Left ventricle myocardium superior (tissue), 1 donor: ENCODE measurements around the gene ITGA8. TPM values are rescaled to one million over a fixed set of nuclear protein-coding genes. Genes with fewer than 3 reads are reported as not detected.
A peak's percentile ranks its signal among the peaks of the same experiment; 100 is the strongest.
"Not testable (repeated sequence)": the region's sequence is repeated elsewhere in the genome, so short reads cannot be mapped to it uniquely, and the experiment has no call there.

Experiments
- ATAC-seq: fragments of 200-7000 bp; cut with Tn5 transposase; one replicate; pipeline ENCODE4 v1.9.1; 2020; ENCODE audit warnings: mild to moderate bottlenecking, moderate library complexity
- DNase-seq: peaks from one replicate; pipeline ENCODE4 v3.0.0-alpha.2; 2020
- intact Hi-C: fragments of 100-400 bp; cut with micrococcal nuclease; formaldehyde crosslinking; loops from one replicate; pipeline ENCODE4 v1.11.0; 2022
- total RNA-seq: library from RNA; stranded (reverse); fragmentation: NEBNext Ultra II Directional; extraction: Animal tissue kit (Norgen Biotek cat#: 25700); gene quantifications from one replicate; pipeline ENCODE4 v1.2.1, GENCODE V29; 2021
- donor health status: DM: no; HTN: yes; CAD: no; lungs with severe emphysema.

The ITGA8 gene
- total RNA-seq, 1 donor from 2014 or later = 0.82 TPM

DNA sequence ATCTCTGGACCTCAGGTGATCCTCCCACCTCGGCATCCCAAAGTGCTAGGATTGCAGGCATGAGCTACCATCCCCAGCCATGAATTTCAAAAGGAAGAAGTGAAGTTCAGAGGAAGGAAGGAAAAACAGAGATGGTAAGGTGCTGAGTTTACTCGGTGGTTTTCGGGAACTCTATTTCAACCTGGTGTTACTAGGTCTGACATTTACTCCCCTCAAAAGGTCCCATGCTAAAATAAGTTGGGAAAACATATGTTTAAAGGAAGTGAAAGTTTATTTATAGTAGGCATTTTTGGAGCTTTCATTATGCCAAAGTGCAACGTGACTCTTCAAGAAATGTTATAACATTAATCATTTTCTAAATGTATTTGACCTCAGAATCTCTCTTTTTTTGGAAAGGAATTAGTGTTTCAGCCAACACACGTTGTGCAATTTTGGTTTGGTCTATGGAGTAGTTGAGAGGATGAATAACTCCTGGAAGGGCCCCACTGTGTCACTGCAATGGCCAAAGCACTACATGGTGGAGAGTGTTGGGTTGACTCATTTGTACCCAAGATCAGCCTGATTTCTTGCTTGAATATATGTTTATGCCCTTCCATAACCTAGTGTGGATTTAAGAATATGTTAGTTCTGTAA is 233.9 kb downstream of the ITGA8 start:
- no peak for DNase-seq
- ATAC-seq = peak; percentile 74
- intact Hi-C loops = no loop called here

DNA sequence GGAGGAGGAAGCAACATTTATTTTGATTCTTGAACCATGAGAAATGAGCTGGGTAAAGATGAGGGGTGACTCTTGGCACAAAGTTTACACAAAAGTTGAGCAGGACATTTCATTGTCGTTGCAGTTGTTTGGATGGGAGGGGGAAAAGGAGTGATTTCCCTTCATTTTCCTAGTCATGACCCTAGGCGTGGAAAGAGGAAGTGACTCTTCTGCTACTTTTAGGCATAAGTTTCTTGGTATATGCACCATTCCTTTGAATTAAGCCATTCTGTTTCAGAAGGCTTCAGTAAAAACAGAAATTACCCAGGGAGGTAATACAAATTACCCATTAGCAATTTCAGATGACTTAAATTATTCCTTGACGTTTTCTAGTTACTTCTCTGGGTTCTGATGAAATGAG is 234.7 kb downstream of the ITGA8 start:
- DNase-seq (no peak), ATAC-seq (no peak)
- intact Hi-C loops = no loop called here

DNA sequence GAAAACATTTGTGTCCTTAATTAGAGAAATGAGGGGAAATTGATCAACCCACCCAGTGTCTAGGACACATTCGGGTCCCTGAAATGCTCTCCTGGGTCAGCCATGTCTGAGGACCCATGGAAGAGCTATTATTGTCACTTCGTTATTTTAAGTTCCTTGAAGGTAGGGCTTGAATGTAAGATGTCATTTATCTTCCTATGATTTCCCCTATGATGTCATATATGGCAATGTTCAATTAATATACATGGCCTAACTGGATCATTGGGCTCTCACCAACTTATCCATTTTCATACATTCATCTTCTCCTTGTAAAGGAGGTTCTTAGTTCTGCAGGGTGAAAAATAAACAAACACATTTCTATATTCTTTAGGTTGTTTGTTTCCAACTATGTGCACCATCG is 235.6 kb downstream of the ITGA8 start:
- ATAC-seq (no peak), DNase-seq (no peak)
- intact Hi-C loops = no loop called here

DNA sequence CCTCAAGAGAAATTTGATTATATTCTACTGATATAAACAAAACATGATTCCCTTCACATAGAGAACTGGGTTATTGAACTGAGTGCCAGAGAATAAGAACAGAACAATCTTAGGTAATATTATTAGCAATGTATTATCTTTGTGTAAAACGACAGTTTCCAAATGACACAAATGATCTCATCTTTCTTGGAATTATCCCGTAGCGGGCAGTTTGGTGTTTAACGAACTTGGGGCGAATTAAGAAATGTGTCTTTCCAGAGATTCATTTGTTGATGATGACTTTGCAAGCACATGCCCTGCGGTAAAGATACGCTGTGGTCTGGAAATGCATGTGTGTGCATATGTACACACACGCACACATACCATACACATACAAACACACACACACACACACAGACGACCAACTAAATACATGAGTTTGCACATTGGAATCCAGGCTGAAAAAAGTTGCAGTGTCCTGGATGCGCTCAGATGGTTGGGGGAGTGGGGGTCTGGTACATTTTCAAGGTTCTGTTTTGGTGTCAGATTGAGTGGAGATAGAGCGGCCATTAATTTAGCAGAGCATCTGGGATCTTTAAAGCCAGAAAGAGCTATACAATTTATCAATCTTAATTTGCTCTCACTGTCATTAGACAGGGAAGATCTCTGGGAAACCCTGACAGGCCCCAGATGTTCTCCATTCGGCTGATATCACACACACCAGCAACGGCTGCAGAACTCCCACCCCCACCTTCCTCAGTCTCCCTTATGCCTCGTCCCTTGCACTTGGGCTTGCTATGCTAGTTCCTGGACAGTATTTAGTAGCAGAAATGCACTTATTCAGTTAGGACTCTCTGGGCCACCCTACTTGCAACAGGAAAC is 236.3 kb downstream of the ITGA8 start:
- no peak for DNase-seq
- intact Hi-C loops = no loop called here

DNA sequence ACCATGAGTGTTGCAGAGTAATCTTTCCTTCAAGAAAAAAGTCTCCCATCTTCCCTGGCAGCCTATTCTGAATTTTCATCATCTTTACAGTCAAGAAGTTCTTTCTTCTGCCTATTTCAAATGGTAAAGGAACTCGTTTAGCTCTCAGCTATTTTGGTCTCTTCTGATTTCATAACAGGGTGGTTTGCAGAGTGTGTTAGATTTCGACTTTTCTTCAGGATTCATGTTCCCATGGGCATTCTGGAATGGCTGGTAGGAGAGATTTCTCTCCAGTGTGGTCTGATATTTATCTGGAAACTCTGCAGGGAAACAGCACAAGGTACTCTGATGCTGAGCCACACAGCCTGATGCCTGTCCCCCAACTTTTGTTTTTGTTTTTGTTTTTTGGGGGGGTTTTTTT is 237.6 kb downstream of the ITGA8 start:
- ATAC-seq (no peak), DNase-seq (no peak)
- intact Hi-C loops = no loop called here

More for the DNA sequence above, 236.3 kb downstream of the ITGA8 start:
- ATAC-seq = no peak

DNA sequence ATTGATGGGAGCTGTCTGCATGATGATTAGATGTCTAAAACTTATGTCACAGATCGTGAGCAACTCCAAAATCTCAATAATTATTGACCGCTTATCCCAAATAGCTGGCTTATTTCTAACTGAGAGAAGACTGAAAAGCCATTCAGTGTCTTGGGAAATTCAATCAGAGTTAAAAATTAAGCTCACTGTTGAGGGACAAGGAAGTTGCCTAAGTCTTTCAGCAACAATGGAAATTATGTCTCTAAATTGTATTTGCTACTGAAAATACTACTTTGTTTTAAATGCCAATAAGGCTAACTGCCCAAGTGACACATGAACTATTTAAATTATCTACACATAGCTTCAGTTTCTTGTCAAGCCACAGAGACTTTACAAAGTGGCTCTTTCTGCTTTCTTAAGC is 240.8 kb downstream of the ITGA8 start:
- DNase-seq = no peak
- ATAC-seq = no peak
- intact Hi-C loops = no loop called here

DNA sequence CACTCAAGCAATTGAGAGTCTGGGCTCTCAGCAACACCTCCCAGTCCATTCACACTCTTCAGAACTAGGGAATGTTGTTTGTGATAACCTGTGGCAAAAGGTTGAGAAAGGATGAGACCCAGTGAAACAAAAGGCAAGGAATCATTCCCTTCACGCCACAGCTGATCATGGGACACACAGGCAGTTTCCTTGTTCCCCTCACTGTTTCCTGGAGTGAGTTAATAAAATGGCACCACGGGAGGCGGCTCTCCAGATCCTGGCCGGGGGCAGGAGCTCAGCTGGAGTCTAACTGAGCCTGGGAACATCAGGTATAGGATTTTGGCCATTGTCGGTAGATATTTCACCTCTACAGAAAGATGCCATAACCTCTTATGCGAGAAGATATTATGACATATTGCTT is 241.3 kb downstream of the ITGA8 start:
- DNase-seq (no peak), ATAC-seq (no peak)
- intact Hi-C loops = no loop called here

DNA sequence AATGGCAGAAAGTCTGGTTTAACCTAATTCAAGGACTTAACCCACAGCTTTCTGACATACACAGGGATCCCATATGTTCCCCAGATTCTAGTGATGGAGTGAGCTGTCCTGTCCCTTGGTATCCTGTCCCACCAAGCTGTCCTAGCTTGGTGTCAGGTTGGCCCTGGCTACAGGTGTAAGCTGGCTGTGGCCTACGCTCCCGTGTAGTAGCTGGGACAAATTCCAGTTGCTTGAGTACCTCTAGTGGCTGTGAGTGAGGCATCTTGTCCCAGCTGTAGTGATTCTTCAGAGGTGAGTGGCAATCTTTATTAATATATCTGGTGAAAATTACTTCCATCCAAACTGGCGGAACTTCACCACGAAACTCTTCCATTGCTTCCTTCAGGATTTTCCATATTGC is 243.4 kb downstream of the ITGA8 start:
- DNase-seq (no peak), ATAC-seq (no peak)
- intact Hi-C loops = no loop called here

DNA sequence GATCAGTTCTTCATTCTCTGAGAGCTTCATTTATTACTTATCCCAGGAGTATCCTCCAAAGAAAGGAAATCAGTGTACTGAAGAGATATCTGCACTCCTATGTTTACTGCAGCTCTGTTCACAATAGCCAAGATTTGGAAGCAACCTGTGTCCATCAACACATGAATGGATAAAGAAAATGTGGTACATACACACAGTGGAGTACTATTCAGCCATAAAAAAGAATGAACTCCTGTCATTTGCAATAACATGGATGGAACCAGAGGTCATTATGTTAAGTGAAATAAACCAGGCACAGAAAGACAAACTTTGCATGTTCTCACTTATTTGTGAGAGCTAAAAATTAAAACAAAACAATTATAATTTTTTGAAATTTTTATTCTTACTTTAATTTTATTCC is 244.3 kb downstream of the ITGA8 start:
- ATAC-seq, DNase-seq, intact Hi-C loops: not testable (repeated sequence)

DNA sequence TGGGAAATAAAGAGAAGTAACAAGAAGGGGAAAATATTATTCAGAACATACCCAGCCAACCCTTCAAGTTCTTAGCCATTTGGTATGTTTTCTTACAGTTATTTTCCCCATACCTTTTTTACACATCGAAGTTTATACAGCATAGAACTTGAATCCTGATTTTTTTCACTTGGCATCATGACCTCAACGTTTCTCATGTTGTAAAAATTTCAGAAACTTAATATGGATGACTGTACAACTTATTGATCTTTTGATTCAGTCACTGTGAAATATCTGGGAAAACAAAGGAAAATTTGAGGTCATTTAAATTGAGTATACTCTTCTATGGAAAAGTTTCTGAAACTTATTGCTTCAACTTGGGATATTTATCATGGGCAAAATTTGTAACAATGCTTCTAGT is 245.1 kb downstream of the ITGA8 start:
- intact Hi-C loops = no loop called here
- ATAC-seq = no peak

DNA sequence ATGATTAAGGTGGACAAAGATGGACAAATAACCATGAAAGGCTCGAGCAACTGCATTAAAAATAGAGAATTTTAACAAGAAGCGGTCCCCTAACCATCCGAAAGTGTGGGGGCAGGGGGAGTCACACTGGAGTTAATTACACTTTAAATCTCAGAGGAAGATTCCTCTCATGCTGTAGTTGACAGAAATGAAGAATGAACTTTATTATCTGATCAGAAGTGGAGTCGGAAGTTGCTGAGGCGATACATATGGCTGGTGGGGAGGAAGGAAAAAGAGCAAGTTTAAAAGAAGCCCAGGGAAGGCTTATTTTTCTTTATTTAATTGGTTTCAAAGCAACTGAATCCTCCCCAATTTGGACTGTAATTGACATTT is 246.3 kb downstream of the ITGA8 start:
- intact Hi-C loops = no loop called here
- no peak for ATAC-seq
- DNase-seq = no peak

More for the DNA sequence above, 245.1 kb downstream of the ITGA8 start:
- no peak for DNase-seq

DNA sequence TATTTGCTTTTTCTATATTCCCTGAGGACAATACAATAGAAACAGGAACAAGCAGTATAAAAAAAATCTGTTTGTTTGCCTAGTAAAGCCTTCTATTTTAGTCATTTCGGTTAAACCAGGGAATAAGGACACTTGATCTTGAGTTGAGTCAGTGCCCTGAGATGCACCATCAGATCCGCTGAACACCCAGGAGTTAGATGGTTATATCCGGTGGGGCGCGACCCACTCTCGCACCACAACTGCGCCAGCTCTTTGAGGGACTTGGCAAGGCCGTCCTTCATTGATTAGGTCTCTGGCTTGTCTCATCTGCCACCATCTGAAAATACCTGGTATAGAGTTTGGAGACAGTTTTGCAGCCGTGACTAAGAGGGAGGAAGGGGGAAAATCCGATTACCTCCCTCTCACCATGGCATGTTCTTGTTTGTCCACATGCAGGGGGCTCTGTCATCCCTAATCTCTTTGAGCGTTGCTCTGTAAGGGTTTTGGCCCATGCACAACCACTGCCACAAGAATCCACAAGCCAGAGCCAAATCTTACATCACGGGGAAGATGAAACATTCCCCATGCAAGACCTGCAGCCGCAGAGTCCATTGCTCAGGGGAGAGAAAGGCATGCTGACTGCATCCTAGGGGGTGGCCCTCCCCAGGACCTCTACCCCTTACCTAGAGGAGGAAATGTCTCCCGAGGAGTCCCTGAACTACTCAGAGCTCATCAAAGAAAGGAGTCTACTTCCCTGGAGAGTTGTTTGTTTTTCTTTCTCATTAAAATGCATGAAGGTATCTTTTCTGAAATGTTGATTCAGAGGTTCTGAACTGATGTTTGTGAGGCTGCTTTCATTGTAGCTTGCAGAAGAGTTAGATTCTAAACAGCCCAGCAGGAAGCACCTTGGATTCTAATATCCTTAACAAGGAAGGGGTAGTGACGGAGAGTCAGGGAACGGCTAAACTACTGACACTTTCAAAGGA is 247.0 kb downstream of the ITGA8 start:
- DNase-seq = no peak
- peak; percentile 52 for ATAC-seq
- intact Hi-C loops = no loop called here

DNA sequence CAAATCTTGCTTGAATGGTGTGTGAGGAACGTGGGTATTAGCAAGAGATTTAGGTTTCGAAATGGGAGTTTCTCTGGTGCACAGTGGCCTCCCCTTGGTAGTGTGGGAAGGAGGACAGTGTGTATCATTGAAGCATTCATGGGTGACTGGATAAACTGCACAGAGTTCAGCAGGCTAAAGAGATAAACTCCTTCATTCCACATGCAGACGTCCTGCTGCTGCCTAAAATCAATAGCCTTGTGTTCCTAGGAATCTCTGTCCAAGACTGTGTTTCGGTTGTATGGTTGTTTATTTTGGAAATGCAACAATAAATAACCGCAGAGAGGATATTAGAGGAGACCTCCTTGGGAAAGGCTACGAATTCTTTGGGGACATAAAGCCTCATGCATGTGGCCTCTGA is 247.7 kb downstream of the ITGA8 start:
- intact Hi-C loops = no loop called here
- peak; percentile 81 for ATAC-seq
- no peak for DNase-seq

DNA sequence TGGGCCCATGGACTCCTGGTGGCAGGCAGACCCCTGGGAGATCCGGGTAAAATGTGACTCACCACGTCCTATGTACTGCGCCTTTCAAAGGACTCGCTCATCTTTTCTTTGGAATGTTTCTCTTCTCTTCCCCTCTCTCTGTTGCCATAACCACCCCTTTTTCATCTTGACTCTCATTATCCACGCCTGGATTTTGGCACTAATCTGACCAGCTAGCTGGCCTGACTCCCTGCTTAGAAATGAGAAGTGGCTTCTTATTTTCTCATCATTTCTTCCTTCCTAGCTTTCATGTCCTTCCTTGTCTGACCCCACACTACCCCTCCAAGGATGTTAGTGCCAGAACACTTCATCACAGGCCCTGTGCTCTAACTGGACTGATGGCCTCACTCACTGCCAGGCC is 250.6 kb downstream of the ITGA8 start:
- no peak for ATAC-seq
- intact Hi-C loops = no loop called here

DNA sequence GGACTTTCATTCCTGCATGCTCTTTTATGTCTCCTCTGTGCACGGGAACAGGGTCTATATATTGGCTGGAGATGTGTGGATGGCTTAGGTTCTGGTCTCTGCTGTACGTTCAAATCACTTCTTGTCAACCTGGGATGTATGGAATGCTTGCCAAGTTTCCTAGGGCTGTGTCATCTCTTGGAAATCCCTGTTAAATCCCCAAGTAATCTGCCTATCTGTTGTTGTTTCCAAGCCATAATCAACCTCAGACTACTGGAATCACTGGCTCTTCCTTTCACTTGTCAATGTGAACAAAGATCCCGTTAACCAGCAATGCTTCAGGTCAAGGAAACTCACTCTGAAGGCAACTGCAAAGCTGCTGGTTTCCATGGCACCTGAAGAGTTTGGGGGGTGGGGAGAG is 255.3 kb downstream of the ITGA8 start:
- no peak for ATAC-seq
- intact Hi-C loops = no loop called here
- DNase-seq = no peak

More for the DNA sequence above, 250.6 kb downstream of the ITGA8 start:
- no peak for DNase-seq

Other genes starting within 250 kb of the ITGA8 start
- gene MINDY3, start 140.6 kb upstream of the ITGA8 start, total RNA-seq = 18.5 TPM